Measurements from ENCODE around the gene CEND1.
"Not testable (repeated sequence)": the region's sequence is repeated elsewhere in the genome, so short reads cannot be mapped to it uniquely, and the experiment has no call there.

CEND1 gene

DNA sequence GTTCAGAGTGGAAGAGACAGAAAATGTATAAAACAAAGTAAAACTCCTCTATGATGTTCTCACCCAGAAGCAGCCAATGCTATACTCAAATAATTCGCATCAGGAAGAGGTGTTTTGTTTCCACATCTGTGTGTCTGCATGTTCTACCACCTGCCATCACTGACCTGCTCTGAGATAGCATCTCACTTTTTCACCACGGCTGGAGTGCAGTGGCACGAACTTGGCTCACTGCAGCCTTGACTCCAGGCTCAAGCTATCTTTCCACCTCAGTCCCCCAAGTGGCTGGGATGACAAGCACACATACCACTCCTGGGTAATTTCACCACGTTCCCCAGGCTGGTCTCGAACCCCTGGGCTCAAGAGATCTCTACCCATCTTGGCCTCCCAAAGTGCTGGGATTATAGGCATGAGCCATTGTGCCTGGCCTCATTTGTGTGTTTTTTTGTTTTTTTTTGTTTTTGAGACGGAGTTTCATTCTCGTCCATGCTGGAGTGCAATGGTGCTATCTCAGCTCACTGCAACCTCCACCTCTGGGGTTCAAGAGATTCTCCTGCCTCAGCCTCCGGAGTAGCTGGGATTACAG is 28.3 kb downstream of the CEND1 start:
- peaks cover 76% of the 10 kb centered on the region for H3K36me3 ChIP-seq (ENCODE audit: insufficient read depth, low read length)

GRCh38 chr11:760236-760635 is 29.7 kb downstream of the CEND1 start:
- H3K9ac ChIP-seq (ENCODE audit: low read depth, low read length), result no peak overlapping the region
- no peaks in the 10 kb centered on the region for H3K27me3 ChIP-seq (ENCODE audit: control insufficient read depth, insufficient read depth, low read length)
- H3K4me2 ChIP-seq (ENCODE audit: low read length), result no peak overlapping the region
- H3K4me3 ChIP-seq (ENCODE audit: low read length), result no peak overlapping the region
- peaks cover 76% of the 10 kb centered on the region for H3K36me3 ChIP-seq (ENCODE audit: insufficient read depth, low read length)
- no peaks in the 10 kb centered on the region for H3K9me3 ChIP-seq (replicated peaks; ENCODE audit: low read length)
- peaks cover 14% of the 10 kb centered on the region for H3K4me1 ChIP-seq (ENCODE audit: control insufficient read depth, insufficient read depth, low read length)

More for the DNA sequence above, 28.3 kb downstream of the CEND1 start:
- Histone ChIP-seq H3K4me1 (ENCODE audit: control insufficient read depth, insufficient read depth, low read length) (peaks cover 16% of the 10 kb centered on the region), H3K9me3 (replicated peaks; ENCODE audit: low read length) (no peaks in the 10 kb centered on the region), H3K9ac (ENCODE audit: low read depth, low read length) (no peak overlapping the region), H3K4me3 (ENCODE audit: low read length) (no peak overlapping the region), H3K4me2 (ENCODE audit: low read length) (no peak overlapping the region), H3K27me3 (ENCODE audit: control insufficient read depth, insufficient read depth, low read length) (no peaks in the 10 kb centered on the region)

- peaks cover 15% of the 10 kb centered on the region for H3K36me3 ChIP-seq (ENCODE audit: insufficient read depth, low read length)
- peak overlapping the region; percentile 93 for H3K9ac ChIP-seq (ENCODE audit: low read depth, low read length)
- H3K4me2 ChIP-seq (ENCODE audit: low read length), result peak overlapping the region; percentile 56
- no peak overlapping the region for H3K4me3 ChIP-seq (ENCODE audit: low read length)
- no peaks in the 10 kb centered on the region for H3K27me3 ChIP-seq (ENCODE audit: control insufficient read depth, insufficient read depth, low read length)
- peaks cover 19% of the 10 kb centered on the region for H3K4me1 ChIP-seq (ENCODE audit: control insufficient read depth, insufficient read depth, low read length)
- H3K9me3 ChIP-seq (replicated peaks; ENCODE audit: low read length), result no peaks in the 10 kb centered on the region
Measured at GRCh38 chr11:749731-750130, 40.2 kb downstream of the CEND1 start.

DNA sequence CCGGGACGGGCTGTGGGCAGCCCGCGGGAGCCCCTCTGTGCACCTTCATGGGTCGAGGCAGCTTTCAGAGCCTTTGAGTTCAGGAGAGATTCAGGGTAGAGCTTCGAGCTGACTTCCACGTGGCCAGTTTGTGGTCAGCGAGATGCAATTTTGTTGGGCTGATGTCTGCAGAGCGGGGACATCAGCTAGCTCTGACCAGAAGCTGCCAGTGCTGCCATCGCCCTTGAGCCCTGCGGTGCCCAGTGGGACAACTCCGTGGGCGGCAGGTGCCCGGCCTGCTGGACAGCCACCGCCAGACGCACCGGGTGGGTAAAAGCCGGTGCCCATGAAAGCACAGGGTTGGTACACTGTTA is 41.9 kb downstream of the CEND1 start:
- Histone ChIP-seq H3K9ac (ENCODE audit: low read depth, low read length) (peak overlapping the region; percentile 93), H3K27me3 (ENCODE audit: control insufficient read depth, insufficient read depth, low read length) (no peaks in the 10 kb centered on the region), H3K4me2 (ENCODE audit: low read length) (peak overlapping the region; percentile 95), H3K9me3 (replicated peaks; ENCODE audit: low read length) (no peaks in the 10 kb centered on the region), H3K4me3 (ENCODE audit: low read length) (peak overlapping the region; percentile 82), H3K36me3 (ENCODE audit: insufficient read depth, low read length) (peaks cover 12% of the 10 kb centered on the region), H3K4me1 (ENCODE audit: control insufficient read depth, insufficient read depth, low read length) (peaks cover 19% of the 10 kb centered on the region)

DNA sequence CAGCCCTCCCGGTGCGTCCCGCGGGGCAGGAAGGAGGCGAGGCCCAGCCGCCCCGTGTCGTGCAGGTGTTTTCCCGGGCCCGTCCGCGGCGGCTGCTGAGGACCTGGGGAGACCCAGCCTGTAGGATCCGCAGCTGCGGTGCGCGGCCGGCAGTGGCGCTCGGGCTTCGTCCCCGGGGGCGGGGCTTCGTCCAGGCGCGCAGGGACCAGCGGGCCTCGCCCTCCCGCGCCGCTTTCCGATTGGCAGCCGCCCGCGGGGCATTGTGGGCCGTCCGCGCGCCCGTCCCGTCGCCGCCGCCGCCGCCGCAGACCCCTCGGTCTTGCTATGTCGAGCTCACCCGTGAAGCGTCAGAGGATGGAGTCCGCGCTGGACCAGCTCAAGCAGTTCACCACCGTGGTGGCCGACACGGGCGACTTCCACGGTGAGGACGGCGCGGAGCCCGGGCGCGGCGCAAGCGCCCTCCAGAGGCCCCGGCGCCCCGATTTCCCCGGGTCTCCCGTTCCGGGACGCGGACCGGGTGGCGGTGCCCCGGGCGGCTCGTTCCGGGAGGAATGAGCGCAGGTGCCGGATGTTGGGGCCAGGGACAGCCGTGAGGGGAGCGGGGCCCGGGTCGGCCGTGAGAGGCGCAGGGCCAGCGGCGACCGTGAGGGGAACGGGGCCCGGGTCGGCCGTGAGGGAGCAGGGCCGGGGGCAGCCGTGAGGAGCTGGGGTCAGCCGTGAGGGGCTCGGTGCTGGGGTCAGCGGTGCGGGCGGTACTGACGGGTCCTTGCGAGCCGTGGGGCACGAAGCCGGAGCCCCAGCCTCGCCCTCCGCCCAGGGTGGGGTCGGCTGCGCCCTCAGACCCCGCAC is 42.5 kb downstream of the CEND1 start, which contains the start of gene TALDO1:
Gene TALDO1 (plus strand): TSS at position 307 of the 849 bp plus-strand sequence. CDS start 18 bp downstream, at position 325.
- Histone ChIP-seq H3K9ac (ENCODE audit: low read depth, low read length) (peak within 1 kb of the TSS; percentile 93), H3K4me1 (ENCODE audit: control insufficient read depth, insufficient read depth, low read length) (peaks cover 19% of the 10 kb centered on the region), H3K36me3 (ENCODE audit: insufficient read depth, low read length) (peaks cover 7% of the 10 kb centered on the region), H3K9me3 (replicated peaks; ENCODE audit: low read length) (no peaks in the 10 kb centered on the region), H3K27me3 (ENCODE audit: control insufficient read depth, insufficient read depth, low read length) (no peaks in the 10 kb centered on the region), H3K4me2 (ENCODE audit: low read length) (peak within 1 kb of the TSS; percentile 95), H3K4me3 (ENCODE audit: low read length) (peak within 1 kb of the TSS; percentile 82)

DNA sequence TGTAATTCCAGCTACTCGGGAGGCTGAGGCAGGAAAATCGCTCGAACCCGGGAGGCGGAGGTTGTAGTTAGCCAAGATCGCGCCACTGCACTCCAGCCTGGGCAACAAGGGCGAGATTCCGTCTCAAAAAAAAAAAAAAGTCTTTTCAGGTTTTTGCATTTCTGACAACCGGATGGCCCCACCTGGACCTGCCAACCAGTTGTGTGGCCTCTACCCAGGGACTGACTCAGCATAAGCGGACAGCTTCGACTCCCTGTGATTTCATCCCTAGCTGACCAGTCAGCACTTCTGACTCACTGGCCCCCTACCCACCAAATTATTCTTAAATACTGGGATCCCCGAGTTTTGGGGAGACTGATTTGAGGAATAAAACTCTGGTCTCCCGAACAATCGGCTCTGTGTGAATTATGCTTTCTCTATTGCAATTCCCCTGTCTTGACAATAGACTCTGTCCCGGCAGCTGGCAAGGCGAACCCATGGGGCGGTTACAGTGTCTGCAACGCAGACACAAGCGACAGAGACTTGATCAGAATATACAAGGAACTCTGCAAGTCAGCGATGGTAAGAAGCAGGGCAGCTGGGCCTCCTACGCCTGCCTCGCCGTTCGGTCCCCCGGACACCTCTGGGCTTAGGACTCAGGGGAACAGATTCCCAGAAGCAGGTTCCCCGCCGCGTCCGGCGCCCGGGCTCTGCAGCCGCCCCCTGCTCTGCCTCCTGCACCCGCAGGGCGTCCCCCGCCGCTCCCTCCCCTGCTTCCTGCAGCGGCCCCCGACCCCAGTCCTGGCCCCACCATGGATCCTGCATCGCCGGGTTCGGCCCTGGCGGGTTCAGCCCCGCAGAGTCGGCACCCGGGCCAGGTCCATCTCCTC is 43.4 kb downstream of the CEND1 start:
- H3K9ac ChIP-seq (ENCODE audit: low read depth, low read length), result peak overlapping the region; percentile 93
- peak overlapping the region; percentile 82 for H3K4me3 ChIP-seq (ENCODE audit: low read length)
- H3K27me3 ChIP-seq (ENCODE audit: control insufficient read depth, insufficient read depth, low read length), result no peaks in the 10 kb centered on the region
- H3K9me3 ChIP-seq (replicated peaks; ENCODE audit: low read length), result no peaks in the 10 kb centered on the region
- H3K36me3 ChIP-seq (ENCODE audit: insufficient read depth, low read length), result peaks cover 5% of the 10 kb centered on the region
- H3K4me1 ChIP-seq (ENCODE audit: control insufficient read depth, insufficient read depth, low read length), result peaks cover 19% of the 10 kb centered on the region
- peak overlapping the region; percentile 95 for H3K4me2 ChIP-seq (ENCODE audit: low read length)

- H3K4me2 ChIP-seq (ENCODE audit: low read length), result no peak overlapping the region
- no peak overlapping the region for H3K9ac ChIP-seq (ENCODE audit: low read depth, low read length)
- H3K27me3 ChIP-seq (ENCODE audit: control insufficient read depth, insufficient read depth, low read length), result no peaks in the 10 kb centered on the region
- H3K9me3 ChIP-seq (replicated peaks; ENCODE audit: low read length), result no peaks in the 10 kb centered on the region
- peaks cover 19% of the 10 kb centered on the region for H3K4me1 ChIP-seq (ENCODE audit: control insufficient read depth, insufficient read depth, low read length)
- no peak overlapping the region for H3K4me3 ChIP-seq (ENCODE audit: low read length)
- peaks cover 5% of the 10 kb centered on the region for H3K36me3 ChIP-seq (ENCODE audit: insufficient read depth, low read length)
Measured at GRCh38 chr11:745428-745827, 44.5 kb downstream of the CEND1 start.

DNA sequence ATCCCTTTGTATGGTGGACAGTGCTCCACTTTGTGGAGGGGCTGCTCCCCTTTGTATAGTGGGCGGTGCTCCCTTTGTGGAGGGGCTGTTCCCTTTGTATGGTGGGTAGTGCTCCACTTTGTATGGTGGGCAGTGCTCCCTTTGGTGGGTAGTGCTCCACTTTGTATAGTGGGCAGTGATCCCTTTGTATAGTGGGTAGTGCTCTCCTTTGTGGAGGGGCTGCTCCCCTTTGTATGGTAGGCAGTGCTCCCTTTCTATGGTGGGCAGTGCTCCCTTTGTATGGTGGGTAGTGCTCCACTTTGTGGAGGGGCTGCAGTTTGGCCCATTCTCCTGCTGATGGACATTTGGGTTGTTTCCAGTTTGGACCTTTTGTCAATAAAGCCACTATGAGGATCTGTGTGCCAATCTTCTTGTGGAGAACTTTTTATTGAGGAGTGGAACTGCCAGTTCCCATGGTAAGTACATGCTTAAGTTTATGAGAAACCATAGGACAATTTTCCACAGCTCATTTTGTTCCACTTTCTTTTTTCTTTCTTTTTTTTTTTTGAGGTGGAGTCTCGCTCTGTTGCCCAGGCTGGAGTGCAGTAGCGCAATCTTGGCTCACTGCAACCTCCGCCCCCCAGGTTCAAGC is 47.2 kb downstream of the CEND1 start:
- H3K9ac ChIP-seq (ENCODE audit: low read depth, low read length), result no peak overlapping the region
- no peaks in the 10 kb centered on the region for H3K9me3 ChIP-seq (replicated peaks; ENCODE audit: low read length)
- peaks cover 2% of the 10 kb centered on the region for H3K27me3 ChIP-seq (ENCODE audit: control insufficient read depth, insufficient read depth, low read length)
- H3K4me3 ChIP-seq (ENCODE audit: low read length), result no peak overlapping the region
- H3K4me2 ChIP-seq (ENCODE audit: low read length), result no peak overlapping the region
- peaks cover 6% of the 10 kb centered on the region for H3K4me1 ChIP-seq (ENCODE audit: control insufficient read depth, insufficient read depth, low read length)
- H3K36me3 ChIP-seq (ENCODE audit: insufficient read depth, low read length), result no peaks in the 10 kb centered on the region

- no peaks in the 10 kb centered on the region for H3K36me3 ChIP-seq (ENCODE audit: insufficient read depth, low read length)
- H3K4me2 ChIP-seq (ENCODE audit: low read length), result no peak overlapping the region
- H3K27me3 ChIP-seq (ENCODE audit: control insufficient read depth, insufficient read depth, low read length), result peaks cover 8% of the 10 kb centered on the region
- H3K4me1 ChIP-seq (ENCODE audit: control insufficient read depth, insufficient read depth, low read length), result peaks cover 6% of the 10 kb centered on the region
- H3K4me3 ChIP-seq (ENCODE audit: low read length), result no peak overlapping the region
- no peak overlapping the region for H3K9ac ChIP-seq (ENCODE audit: low read depth, low read length)
- H3K9me3 ChIP-seq (replicated peaks; ENCODE audit: low read length), result no peaks in the 10 kb centered on the region
Measured at GRCh38 chr11:742156-742546, 47.7 kb downstream of the CEND1 start.

- not testable (repeated sequence) for H3K4me2 ChIP-seq (ENCODE audit: low read length); H3K4me1 ChIP-seq (ENCODE audit: control insufficient read depth, insufficient read depth, low read length); H3K36me3 ChIP-seq (ENCODE audit: insufficient read depth, low read length); H3K9me3 ChIP-seq (replicated peaks; ENCODE audit: low read length); H3K9ac ChIP-seq (ENCODE audit: low read depth, low read length); H3K4me3 ChIP-seq (ENCODE audit: low read length)
- H3K27me3 ChIP-seq (ENCODE audit: control insufficient read depth, insufficient read depth, low read length), result peaks cover 18% of the 10 kb centered on the region
Measured at GRCh38 chr11:737899-738298, 52.0 kb downstream of the CEND1 start.

- H3K9me3 ChIP-seq (replicated peaks; ENCODE audit: low read length), result no peaks in the 10 kb centered on the region
- H3K9ac ChIP-seq (ENCODE audit: low read depth, low read length), result no peak overlapping the region
- H3K4me1 ChIP-seq (ENCODE audit: control insufficient read depth, insufficient read depth, low read length), result no peaks in the 10 kb centered on the region
- H3K27me3 ChIP-seq (ENCODE audit: control insufficient read depth, insufficient read depth, low read length), result peaks cover 18% of the 10 kb centered on the region
- H3K4me2 ChIP-seq (ENCODE audit: low read length), result no peak overlapping the region
- no peaks in the 10 kb centered on the region for H3K36me3 ChIP-seq (ENCODE audit: insufficient read depth, low read length)
- H3K4me3 ChIP-seq (ENCODE audit: low read length), result no peak overlapping the region
Measured at GRCh38 chr11:737366-737765, 52.5 kb downstream of the CEND1 start.
